Effector memory CD8-positive, alpha-beta T cell (primary cell): Measurements from ENCODE around the gene GPR15LG.

Source experiments
- ATAC-seq: fragments of 150-1000 bp; cut with Tn5 transposase; replicated peaks from 2 replicates; pipeline ENCODE4 v1.10.0; 2021; ENCODE audit warnings: mild to moderate bottlenecking, moderate library complexity
- DNase-seq, 3 experiments: peaks; one replicate each; pipeline ENCODE4 v3.0.0; 2021
- H3K27ac Mint-ChIP-seq, 2 donors: one replicate each; pipeline ENCODE4 v1.8.0; 2022; ENCODE audit warnings: mild to moderate bottlenecking in 2 of 2, mixed read lengths in 2 of 2, moderate library complexity in 2 of 2
- H3K27me3 Mint-ChIP-seq, 2 donors: one replicate each; pipeline ENCODE4 v1.8.0; 2022; ENCODE audit warnings: mixed read lengths in 2 of 2
- H3K36me3 Mint-ChIP-seq: one replicate; pipeline ENCODE4 v1.8.0; 2022; ENCODE audit warnings: mild to moderate bottlenecking, moderate library complexity, mixed read lengths; ENCODE audit not compliant: insufficient read depth
- H3K4me1 Mint-ChIP-seq, 2 donors: one replicate each; pipeline ENCODE4 v1.8.0; 2022; ENCODE audit warnings: low read depth in 2 of 2, mixed read lengths in 2 of 2
- H3K4me3 Mint-ChIP-seq, 2 donors: one replicate each; pipeline ENCODE4 v1.8.0; 2022; ENCODE audit warnings: mild to moderate bottlenecking in 2 of 2, mixed read lengths in 2 of 2, moderate library complexity in 2 of 2
- H3K9me3 Mint-ChIP-seq, 2 donors: one replicate each; pipeline ENCODE4 v1.8.0; 2022; ENCODE audit warnings: mixed read lengths in 2 of 2

GPR15LG gene

GRCh38 chr10:84188815-84189214, 15.2 kb downstream of the GPR15LG start:
- peaks cover 25 to 31% of the 10 kb centered on the region in 2 donors for H3K4me1 Mint-ChIP-seq
- no peak overlapping the region for H3K27ac Mint-ChIP-seq
- no peaks in the 10 kb centered on the region for H3K27me3 Mint-ChIP-seq
- H3K36me3 Mint-ChIP-seq, result peaks cover 2% of the 10 kb centered on the region
- H3K9me3 Mint-ChIP-seq, result no peaks in the 10 kb centered on the region
- no peak overlapping the region for H3K4me3 Mint-ChIP-seq
- no peak for DNase-seq
- ATAC-seq, result no peak

GRCh38 chr10:84190621-84191020, 17.0 kb downstream of the GPR15LG start:
- DNase-seq (no peak), ATAC-seq (peak; percentile 21)
- Mint-ChIP-seq H3K9me3 (no peaks in the 10 kb centered on the region), H3K27ac (no peak overlapping the region), H3K4me1 (peaks cover 21 to 30% of the 10 kb centered on the region in 2 donors), H3K36me3 (peaks cover 2% of the 10 kb centered on the region), H3K4me3 (no peak overlapping the region), H3K27me3 (no peaks in the 10 kb centered on the region)

- Mint-ChIP-seq H3K36me3 (peaks cover 2% of the 10 kb centered on the region), H3K27me3 (no peaks in the 10 kb centered on the region), H3K27ac (no peak overlapping the region), H3K9me3 (no peaks in the 10 kb centered on the region), H3K4me1 (peaks cover 23 to 35% of the 10 kb centered on the region in 2 donors), H3K4me3 (peak overlapping the region; percentile 1 to 54)
- peak in 2 of 3 experiments; percentile 27 to 32 for DNase-seq
- peak; percentile 77 for ATAC-seq
Observed at GRCh38 chr10:84191106-84191505, 17.5 kb downstream of the GPR15LG start.

GRCh38 chr10:84193327-84193726, 19.7 kb downstream of the GPR15LG start:
- Mint-ChIP-seq H3K27me3 (no peaks in the 10 kb centered on the region), H3K4me1 (peaks cover 23 to 36% of the 10 kb centered on the region in 2 donors), H3K36me3 (peaks cover 2% of the 10 kb centered on the region), H3K27ac (no peak overlapping the region), H3K9me3 (no peaks in the 10 kb centered on the region), H3K4me3 (peak overlapping the region in 1 of 2 donors; percentile 40)
- DNase-seq (no peak), ATAC-seq (no peak)

GRCh38 chr10:84193846-84194423, 20.3 kb downstream of the GPR15LG start:
- ATAC-seq (no peak), DNase-seq (no peak)
- Mint-ChIP-seq H3K4me1 (peaks cover 23 to 36% of the 10 kb centered on the region in 2 donors), H3K9me3 (no peaks in the 10 kb centered on the region), H3K27ac (no peak overlapping the region), H3K4me3 (peak overlapping the region; percentile 72 to 75), H3K27me3 (no peaks in the 10 kb centered on the region), H3K36me3 (peaks cover 2% of the 10 kb centered on the region)

- peak within 1 kb of the TSS; percentile 72 to 75 for H3K4me3 Mint-ChIP-seq
Observed at GRCh38 chr10:84194424-84195043, 20.9 kb downstream of the GPR15LG start, which contains the start of gene CDHR1. TSS of gene CDHR1 (plus strand) at chr10:84194537. CDS start at chr10:84194761, 224 bp downstream.

GRCh38 chr10:84195044-84195830, 21.6 kb downstream of the GPR15LG start:
- DNase-seq, result no peak
- no peaks in the 10 kb centered on the region for H3K9me3 Mint-ChIP-seq
- peak overlapping the region; percentile 72 to 75 for H3K4me3 Mint-ChIP-seq
- peaks cover 2% of the 10 kb centered on the region for H3K36me3 Mint-ChIP-seq
- peak overlapping the region in 1 of 2 donors; percentile 46 for H3K27ac Mint-ChIP-seq
- no peak for ATAC-seq
- peaks cover 22 to 35% of the 10 kb centered on the region in 2 donors for H3K4me1 Mint-ChIP-seq
- H3K27me3 Mint-ChIP-seq, result no peaks in the 10 kb centered on the region

More at GRCh38 chr10:84194424-84195043, 20.9 kb downstream of the GPR15LG start, which contains the start of gene CDHR1:
- peak; percentile 72 for ATAC-seq
- H3K4me1 Mint-ChIP-seq, result peaks cover 23 to 36% of the 10 kb centered on the region in 2 donors
- H3K36me3 Mint-ChIP-seq, result peaks cover 2% of the 10 kb centered on the region
- no peaks in the 10 kb centered on the region for H3K9me3 Mint-ChIP-seq
- DNase-seq, result peak; percentile 36 to 52 (median 49)
- no peaks in the 10 kb centered on the region for H3K27me3 Mint-ChIP-seq
- H3K27ac Mint-ChIP-seq, result peak within 1 kb of the TSS in 1 of 2 donors; percentile 17

GRCh38 chr10:84196083-84196482, 22.5 kb downstream of the GPR15LG start:
- no peak for ATAC-seq
- Mint-ChIP-seq H3K27ac (peak overlapping the region in 1 of 2 donors; percentile 46), H3K4me3 (peak overlapping the region in 1 of 2 donors; percentile 75), H3K36me3 (no peaks in the 10 kb centered on the region), H3K27me3 (no peaks in the 10 kb centered on the region), H3K4me1 (peaks cover 14 to 27% of the 10 kb centered on the region in 2 donors), H3K9me3 (no peaks in the 10 kb centered on the region)
- no peak for DNase-seq

GRCh38 chr10:84196941-84197340, 23.3 kb downstream of the GPR15LG start:
- ATAC-seq, result no peak
- no peak for DNase-seq
- Mint-ChIP-seq H3K4me1 (peaks cover 8 to 21% of the 10 kb centered on the region in 2 donors), H3K27me3 (no peaks in the 10 kb centered on the region), H3K4me3 (no peak overlapping the region), H3K36me3 (no peaks in the 10 kb centered on the region), H3K27ac (peak overlapping the region in 1 of 2 donors; percentile 46), H3K9me3 (no peaks in the 10 kb centered on the region)

- DNase-seq, result no peak
- Mint-ChIP-seq H3K9me3 (no peaks in the 10 kb centered on the region), H3K27ac (no peak overlapping the region), H3K4me3 (no peak overlapping the region), H3K36me3 (no peaks in the 10 kb centered on the region), H3K27me3 (no peaks in the 10 kb centered on the region), H3K4me1 (peaks cover 8 to 17% of the 10 kb centered on the region in 2 donors)
- no peak for ATAC-seq
Observed at GRCh38 chr10:84197643-84198042, 24.0 kb downstream of the GPR15LG start.

- ATAC-seq (no peak), DNase-seq (no peak)
- H3K4me3 Mint-ChIP-seq, result no peak overlapping the region
- no peak overlapping the region for H3K27ac Mint-ChIP-seq
- no peaks in the 10 kb centered on the region for H3K36me3 Mint-ChIP-seq
- H3K27me3 Mint-ChIP-seq, result no peaks in the 10 kb centered on the region
- H3K4me1 Mint-ChIP-seq, result peaks cover 8 to 16% of the 10 kb centered on the region in 2 donors
- no peaks in the 10 kb centered on the region for H3K9me3 Mint-ChIP-seq
Observed at GRCh38 chr10:84198206-84198915, 24.8 kb downstream of the GPR15LG start.

GRCh38 chr10:84200537-84201243, 27.1 kb downstream of the GPR15LG start:
- Mint-ChIP-seq H3K27ac (peak overlapping the region in 1 of 2 donors; percentile 42), H3K9me3 (no peaks in the 10 kb centered on the region), H3K36me3 (no peaks in the 10 kb centered on the region), H3K4me1 (peaks cover 7 to 8% of the 10 kb centered on the region in 2 donors), H3K4me3 (no peak overlapping the region), H3K27me3 (no peaks in the 10 kb centered on the region)
- no peak for DNase-seq
- ATAC-seq, result no peak
